ENCODE data around the gene DPP6. TPM values are rescaled to one million over a fixed set of nuclear protein-coding genes. Genes with fewer than 3 reads are reported as not detected.

Gene DPP6
- total RNA-seq, 1 experiment from 2014 or later: not detected

GRCh38 chr7:154172236-154172635 is 120.0 kb downstream of the DPP6 start:
- ATAC-seq (no peak), DNase-seq (ENCODE audit: low spot score) (no peak)
- no peaks in the 10 kb centered on the region for H3K4me1 Mint-ChIP-seq
- POLR2A ChIA-PET: no interaction called here
- H3K36me3 Mint-ChIP-seq: peaks cover 72% of the 10 kb centered on the region
- H3K27ac Mint-ChIP-seq: no peak overlapping the region
- no peaks in the 10 kb centered on the region; the same call in 1 of the 2 replicates for H3K27me3 Mint-ChIP-seq (ENCODE audit: low read depth)
- H3K4me3 Mint-ChIP-seq: no peak overlapping the region
- peaks cover 81% of the 10 kb centered on the region for H3K9me3 Mint-ChIP-seq
- CTCF ChIA-PET: no interaction called here
- TF ChIP-seq USF2 (CRISPR knock-in tag; IDR thresholded peaks at IDR 0.05): no peak

- no peak for TF ChIP-seq ZNF512 (CRISPR knock-in tag; IDR thresholded peaks at IDR 0.05; ENCODE audit: borderline replicate concordance)
- no peak for TF ChIP-seq RELA (CRISPR knock-in tag; IDR thresholded peaks at IDR 0.05; ENCODE audit: borderline replicate concordance)
- no peak for TF ChIP-seq MAX (CRISPR knock-in tag; IDR thresholded peaks at IDR 0.05)
- H3K9me3 Mint-ChIP-seq: peaks cover 82% of the 10 kb centered on the region
- H3K4me3 Mint-ChIP-seq: no peak overlapping the region
- ChIA-PET CTCF (no interaction called here), POLR2A (no interaction called here)
- DNase-seq (ENCODE audit: low spot score) (no peak), ATAC-seq (no peak)
- peaks cover 10% of the 10 kb centered on the region; the same call in 1 of the 2 replicates for H3K27me3 Mint-ChIP-seq (ENCODE audit: low read depth)
- peaks cover 69% of the 10 kb centered on the region for H3K36me3 Mint-ChIP-seq
- H3K4me1 Mint-ChIP-seq: no peaks in the 10 kb centered on the region
- H3K27ac Mint-ChIP-seq: no peak overlapping the region
Observed at GRCh38 chr7:154177584-154177983, 125.4 kb downstream of the DPP6 start.

- Mint-ChIP-seq H3K4me1 (no peaks in the 10 kb centered on the region), H3K27me3 (ENCODE audit: low read depth) (peaks cover 13% of the 10 kb centered on the region; the same call in 1 of the 2 replicates), H3K36me3 (peaks cover 70% of the 10 kb centered on the region), H3K4me3 (no peak overlapping the region), H3K27ac (no peak overlapping the region), H3K9me3 (peaks cover 81% of the 10 kb centered on the region)
- CTCF ChIA-PET: no interaction called here
- POLR2A ChIA-PET: no interaction called here
- ATAC-seq (no peak), DNase-seq (ENCODE audit: low spot score) (no peak)
- TF ChIP-seq AFF4 (CRISPR knock-in tag; IDR thresholded peaks at IDR 0.05; ENCODE audit: borderline replicate concordance) (no peak), ZNF671 (CRISPR knock-in tag; IDR thresholded peaks at IDR 0.05) (no peak), ZNF423 (CRISPR knock-in tag; IDR thresholded peaks at IDR 0.05) (no peak), PRRX2 (CRISPR knock-in tag; IDR thresholded peaks at IDR 0.05) (no peak), ZBTB43 (CRISPR knock-in tag; IDR thresholded peaks at IDR 0.05) (no peak), ZNF425 (CRISPR knock-in tag; conservative IDR thresholded peaks at IDR 0.05) (no peak), MXD4 (CRISPR knock-in tag; IDR thresholded peaks at IDR 0.05; ENCODE audit: borderline replicate concordance) (no peak), TCF7 (CRISPR knock-in tag; IDR thresholded peaks at IDR 0.05; ENCODE audit: low read depth) (no peak), STAT6 (CRISPR knock-in tag; conservative IDR thresholded peaks at IDR 0.05; ENCODE audit: low read depth) (no peak), ZNF396 (CRISPR knock-in tag; IDR thresholded peaks at IDR 0.05; ENCODE audit: borderline replicate concordance) (no peak), ZNF512 (CRISPR knock-in tag; IDR thresholded peaks at IDR 0.05; ENCODE audit: borderline replicate concordance) (no peak)
Observed at GRCh38 chr7:154178895-154179294, 126.7 kb downstream of the DPP6 start.
